Endothelial cell of umbilical vein (primary cell): ENCODE results near the gene RPGRIP1. TPM values are rescaled to one million over a fixed set of nuclear protein-coding genes. Genes with fewer than 3 reads are reported as not detected.

Source experiments
- BruUV-seq: library from RNA; stranded (reverse); fragments of 400-500 nt; replicated peaks from 2 replicates; lab custom pipeline; 2021; lab: Mats Ljungman, UMichigan
- CTCF ChIA-PET: fragments of 300-600, 350-600 bp; sonication (Branson Sonifier 250); formaldehyde crosslinking; loops from one replicate; lab custom pipeline; 2021; ENCODE audit warnings: antibody characterized with exemption, inconsistent platforms; lab: Charles Lee
- POLR2A ChIA-PET: fragments of 300-600, 350-600 bp; sonication (Branson Sonifier 250); formaldehyde crosslinking; loops from one replicate; lab custom pipeline; 2021; ENCODE audit warnings: antibody characterized with exemption, inconsistent platforms; lab: Charles Lee
- DNase-seq: peaks from one replicate; pipeline ENCODE4 v3.0.0-alpha.2; 2011; ENCODE audit warnings: low read depth, low spot score
- FAIRE-seq: peaks from 2 replicates; lab custom pipeline; 2011; peaks lifted over from hg19 to GRCh38; lab: Jason Lieb, UNC
- H2AFZ ChIP-seq: 2 replicates; pipeline ENCODE4 v1.6.0; 2012; ENCODE audit warnings: low read depth, low read length, control low read depth, inconsistent platforms
- H3K27ac ChIP-seq: 2 replicates; pipeline ENCODE4 v1.5.1; 2011; ENCODE audit warnings: low read depth, mild to moderate bottlenecking, control low read depth, low read length, moderate library complexity; ENCODE audit not compliant: insufficient read depth
- H3K27me3 ChIP-seq, 2 experiments: 2 replicates each; pipeline versions ENCODE4 v1.6.0 to v1.6.1; 2011; ENCODE audit warnings: low read length in 2 of 2, mixed read lengths in 1 of 2; ENCODE audit not compliant: control insufficient read depth in 2 of 2, insufficient read depth in 2 of 2
- H3K36me3 ChIP-seq, 2 experiments: 2 replicates in 1 of 2; 3 replicates in 1 of 2; pipeline ENCODE4 v1.5.1; 2011; ENCODE audit warnings: low read length in 2 of 2, mild to moderate bottlenecking in 1 of 2, moderate library complexity in 1 of 2; ENCODE audit not compliant: control insufficient read depth in 2 of 2, insufficient read depth in 2 of 2; ENCODE audit errors: extremely low read depth in 1 of 2
- H3K4me1 ChIP-seq: 3 replicates; pipeline ENCODE4 v1.5.1; 2011; ENCODE audit warnings: mild to moderate bottlenecking, low read length; ENCODE audit not compliant: control insufficient read depth, insufficient read depth; ENCODE audit errors: extremely low read depth
- H3K4me2 ChIP-seq: 2 replicates; pipeline ENCODE4 v1.6.1; 2011; ENCODE audit warnings: low read length, control low read depth, mixed read lengths; ENCODE audit not compliant: insufficient read depth
- H3K4me3 ChIP-seq, 3 experiments: fragments of 200-600 bp in 1 of 3; sonication (generic), shearing (Covaris generic) in 1 of 3; replicated peaks in 1 of 3; 2 replicates each; pipeline ENCODE4 v1.5.1; 2011 to 2016; ENCODE audit warnings: control low read depth in 3 of 3, low read length in 3 of 3, mild to moderate bottlenecking in 2 of 3, inconsistent platforms in 1 of 3, low read depth in 1 of 3, moderate library complexity in 1 of 3; ENCODE audit not compliant: insufficient read depth in 1 of 3
- H3K79me2 ChIP-seq: 2 replicates; pipeline ENCODE4 v1.6.0; 2012; ENCODE audit warnings: low read length, inconsistent platforms; ENCODE audit not compliant: control insufficient read depth, insufficient read depth
- H3K9ac ChIP-seq: replicated peaks from 2 replicates; pipeline ENCODE3; 2011; ENCODE audit warnings: low read length, control low read depth; ENCODE audit not compliant: insufficient read depth; ENCODE audit errors: extremely low read depth
- H3K9me1 ChIP-seq: replicated peaks from 3 replicates; pipeline ENCODE4 v1.6.0; 2011; ENCODE audit warnings: mild to moderate bottlenecking, low read length; ENCODE audit not compliant: control insufficient read depth, insufficient read depth; ENCODE audit errors: extremely low read depth
- H3K9me3 ChIP-seq: replicated peaks from 2 replicates; pipeline ENCODE4 v1.5.1; 2012; ENCODE audit warnings: low read length, inconsistent platforms; ENCODE audit not compliant: control insufficient read depth, insufficient read depth
- H4K20me1 ChIP-seq: replicated peaks from 2 replicates; pipeline ENCODE3; 2011; ENCODE audit warnings: mild to moderate bottlenecking, low read length; ENCODE audit not compliant: control insufficient read depth, insufficient read depth; ENCODE audit errors: extremely low read depth
- CTCF ChIP-seq, 2 donors: IDR thresholded peaks; 1 replicate in 1 of 2; 2 replicates in 1 of 2; pipeline ENCODE4 v1.5.1; 2011; ENCODE audit warnings: low read length in 2 of 2, mild to moderate bottlenecking in 2 of 2, moderate library complexity in 2 of 2, control low read depth in 1 of 2, inconsistent platforms in 1 of 2, low read depth in 1 of 2; ENCODE audit not compliant: insufficient read depth in 1 of 2; ENCODE audit errors: extremely low read depth in 1 of 2
- EZH2 ChIP-seq: IDR thresholded peaks from 2 replicates; pipeline ENCODE4 v1.6.1; 2012; ENCODE audit warnings: borderline replicate concordance, low read depth, mild to moderate bottlenecking, moderate library complexity, low read length, inconsistent platforms; ENCODE audit not compliant: severe bottlenecking
- FOS ChIP-seq: IDR thresholded peaks from 2 replicates; pipeline ENCODE4 v1.6.1; 2011; ENCODE audit warnings: mild to moderate bottlenecking, low read length, moderate library complexity, borderline replicate concordance; ENCODE audit not compliant: insufficient read depth
- GATA2 ChIP-seq: IDR thresholded peaks from 2 replicates; pipeline ENCODE4 v1.7.0; 2011; ENCODE audit warnings: low read depth, mild to moderate bottlenecking, moderate library complexity, mixed read lengths, low read length; ENCODE audit not compliant: insufficient read length, insufficient read depth
- JUN ChIP-seq: IDR thresholded peaks from 2 replicates; pipeline ENCODE4 v1.6.1; 2011; ENCODE audit warnings: borderline replicate concordance, low read depth; ENCODE audit not compliant: insufficient read length, insufficient read depth
- MAX ChIP-seq: IDR thresholded peaks from 2 replicates; pipeline ENCODE4 v1.6.1; 2011; ENCODE audit not compliant: insufficient read depth, insufficient read length
- MYC ChIP-seq: IDR thresholded peaks from one replicate; pipeline ENCODE4 v1.6.1; 2011; ENCODE audit warnings: mild to moderate bottlenecking, low read depth, low read length
- POLR2A ChIP-seq: IDR thresholded peaks from 2 replicates; pipeline ENCODE4 v1.6.1; 2012; ENCODE audit warnings: low read depth, mild to moderate bottlenecking, control low read depth, low read length
- POLR2AphosphoS5 ChIP-seq: IDR thresholded peaks from 2 replicates; pipeline ENCODE4 v1.6.1; 2012; ENCODE audit warnings: low read depth, mild to moderate bottlenecking, control low read depth, low read length, moderate library complexity; ENCODE audit not compliant: insufficient read depth
- dilution Hi-C: fragments of 300-500 bp; cut with MboI; formaldehyde crosslinking; loops from one replicate; pipeline ENCODE4 v1.15.0; 2019; ENCODE audit warnings: low sequenced_read_pairs; ENCODE audit not compliant: extremely low pct_ligation_motif_present
- intact Hi-C: fragments of 100-400 bp; cut with micrococcal nuclease; formaldehyde crosslinking; loops from one replicate; pipeline ENCODE4 v1.10.0; 2022
- polyA plus RNA-seq, 4 experiments: library from polyadenylated mRNA; depleted of rRNA in 3 of 4; stranded (reverse) in 3 of 4; unstranded in 1 of 4; fragments of >200 nt; gene quantifications; 2 replicates each; pipeline versions ENCODE4 v1.2.1 to v1.2.3, GENCODE V29; 2011 to 2012; ENCODE audit warnings: missing spikeins in 1 of 4
- total RNA-seq: library from RNA; stranded (reverse); gene quantifications from 2 replicates; pipeline ENCODE4 v1.2.3, GENCODE V29; 2021

The RPGRIP1 gene
- total and polyA plus RNA-seq, 2 donors (not counting 3 experiments of a cell fraction or from before 2014, with no cell fraction given) = not detected

DNA sequence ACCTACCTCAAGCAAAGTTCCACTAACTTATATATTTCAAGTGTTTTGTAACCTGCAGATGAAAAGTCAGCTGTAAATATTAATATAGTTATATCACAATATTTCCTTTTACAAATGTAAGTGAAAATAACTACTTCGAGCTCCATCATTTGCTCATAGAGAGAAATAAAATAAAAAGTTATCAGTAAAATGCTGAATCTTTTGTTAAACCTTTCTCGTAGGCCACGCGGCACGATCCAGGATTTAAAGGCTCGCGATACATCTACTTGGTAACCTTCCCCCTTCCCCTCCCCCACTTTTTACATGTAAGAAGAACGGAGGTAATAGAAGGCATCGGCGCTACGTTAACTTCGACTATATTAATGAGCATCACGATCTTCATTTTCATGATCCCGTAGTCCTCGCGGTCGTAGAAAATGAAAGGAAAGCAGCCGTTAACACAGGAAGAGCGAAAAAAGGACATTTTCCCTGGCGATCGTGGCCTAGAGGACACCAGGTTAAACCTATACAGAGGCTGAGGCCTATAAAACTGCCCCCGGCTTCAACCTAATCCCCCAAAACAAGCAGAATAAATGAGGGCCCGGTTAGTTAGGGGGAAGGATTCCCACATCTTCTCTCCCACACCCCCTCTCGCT, 11.1 kb upstream of the RPGRIP1 start:
- Histone ChIP-seq H3K27me3 (no peaks in the 10 kb centered on the region), H4K20me1 (peaks cover 26% of the 10 kb centered on the region), H3K9ac (peak overlapping the region; percentile 100), H3K27ac (peak overlapping the region; percentile 97), H2AFZ (no peak overlapping the region), H3K36me3 (peaks cover 3 to 19% of the 10 kb centered on the region in 2 experiments), H3K9me1 (no peaks in the 10 kb centered on the region), H3K4me1 (peaks cover 35% of the 10 kb centered on the region), H3K79me2 (peaks cover 55% of the 10 kb centered on the region), H3K4me3 (peak overlapping the region; percentile 78 to 99 (median 96)), H3K9me3 (no peaks in the 10 kb centered on the region), H3K4me2 (peak overlapping the region; percentile 100)
- dilution Hi-C loops = no loop called here
- ChIA-PET POLR2A (no interaction called here), CTCF (no interaction called here)
- BruUV-seq = TSS peak; percentile 49
- FAIRE-seq (no peak), DNase-seq (peak; percentile 53)
- TF ChIP-seq CTCF (IDR thresholded peaks at IDR 0.05; ENCODE audit: extremely low read depth in 1 of 2, insufficient read depth in 1 of 2, low read depth in 1 of 2, low read length in 2 of 2) (no peak), FOS (no peak), EZH2 (no peak), MYC (no peak), POLR2A (no peak), JUN (no peak), GATA2 (no peak), POLR2AphosphoS5 (no peak), MAX (no peak)
- intact Hi-C loops = loop anchor here (1.0 kb wide), 2 partner anchors 188 to 209 kb away; partner anchors contain the start of genes CHD8 and TOX4
